ENCODE measurements around the gene FAM124A.

Gene FAM124A

DNA sequence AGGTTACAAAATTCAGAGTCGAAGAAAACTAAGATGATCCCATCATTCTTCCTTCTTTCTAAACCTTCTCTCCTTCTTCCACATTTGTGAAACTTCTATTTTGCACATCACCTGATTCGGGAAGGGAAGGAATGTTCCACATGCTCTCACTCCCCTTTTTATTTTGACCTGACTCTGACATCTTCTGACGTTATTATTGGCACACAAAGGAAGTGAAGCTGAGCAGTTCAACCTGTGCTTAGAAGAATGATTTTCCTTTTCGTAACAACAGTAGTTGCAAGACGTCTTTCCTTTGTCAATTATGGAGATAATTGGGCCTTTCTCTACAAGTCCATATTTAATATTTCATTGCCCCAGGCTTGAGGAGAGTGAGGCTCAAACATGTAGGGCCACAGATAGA is 18.0 kb downstream of the FAM124A start:
- no peak overlapping the region for H3K23ac ChIP-seq (ENCODE audit: low read length)
- H3K36me3 ChIP-seq (ENCODE audit: control insufficient read depth in 1 of 2, insufficient read depth in 2 of 2, low read length in 2 of 2): no peaks in the 10 kb centered on the region
- H2AFZ ChIP-seq (ENCODE audit: insufficient read depth, low read length, poor library complexity): no peak overlapping the region
- H4K91ac ChIP-seq (ENCODE audit: low read depth, low read length): no peak overlapping the region
- H3K79me2 ChIP-seq (ENCODE audit: control insufficient read depth, insufficient read depth, low read length, poor library complexity): no peaks in the 10 kb centered on the region
- no peak overlapping the region for H2BK5ac ChIP-seq (ENCODE audit: low read depth, low read length, poor library complexity)
- H3K4me3 ChIP-seq (ENCODE audit: low read depth, low read length): no peak overlapping the region
- H3K18ac ChIP-seq (ENCODE audit: low read length): no peak overlapping the region
- no peaks in the 10 kb centered on the region for H3K79me1 ChIP-seq (ENCODE audit: low read length)
- no peak overlapping the region for H3K4ac ChIP-seq (ENCODE audit: low read depth, low read length)
- no peak overlapping the region for H3K27ac ChIP-seq (ENCODE audit: low read depth, low read length)
- H4K12ac ChIP-seq (ENCODE audit: low read depth, low read length): no peak overlapping the region
- no peak overlapping the region for H2AK5ac ChIP-seq (ENCODE audit: low read length)
- H2BK12ac ChIP-seq (ENCODE audit: low read length): no peak overlapping the region
- H2BK120ac ChIP-seq (ENCODE audit: insufficient read depth, low read length, poor library complexity): no peak overlapping the region
- WGBS (ENCODE audit: extremely low coverage, insufficient coverage, insufficient read length): no CpG with 5 or more reads among the region's 5 CpGs
- no peaks in the 10 kb centered on the region for H3K4me1 ChIP-seq (ENCODE audit: control insufficient read depth in 1 of 2, insufficient read depth in 2 of 2, low read length in 2 of 2)
- no peak overlapping the region for H3K9ac ChIP-seq (ENCODE audit: low read length)
- no peak overlapping the region for H3K14ac ChIP-seq (ENCODE audit: low read length)
- no peaks in the 10 kb centered on the region for H3K9me3 ChIP-seq (ENCODE audit: insufficient read depth, low read depth, low read length)
- H4K8ac ChIP-seq (ENCODE audit: low read depth, low read length): no peak overlapping the region
- no peak for DNase-seq
- H3K27me3 ChIP-seq (ENCODE audit: insufficient read depth, low read length): no peaks in the 10 kb centered on the region
- H3K4me2 ChIP-seq (ENCODE audit: low read length): no peak overlapping the region

DNA sequence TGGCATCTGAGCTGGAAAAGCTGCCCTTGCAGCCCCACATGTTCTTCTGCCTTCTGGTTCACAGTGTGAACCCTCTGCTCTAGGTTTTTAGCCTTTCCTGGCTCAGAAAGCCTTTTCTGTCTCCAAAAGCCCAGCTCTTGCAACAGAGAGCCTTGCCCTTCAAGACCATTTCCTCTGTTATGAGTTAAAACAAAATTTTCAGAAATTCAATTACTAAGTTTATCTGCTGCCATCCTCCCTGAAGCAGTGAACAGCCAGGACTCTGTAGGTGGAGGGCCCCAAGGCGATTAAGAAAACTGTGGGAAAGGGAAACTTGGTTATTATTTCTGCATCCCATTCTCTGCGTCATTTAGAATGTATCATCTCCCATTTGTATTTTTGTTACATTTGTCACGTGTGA is 18.8 kb downstream of the FAM124A start:
- H3K18ac ChIP-seq (ENCODE audit: low read length): no peak overlapping the region
- H3K4me1 ChIP-seq (ENCODE audit: control insufficient read depth in 1 of 2, insufficient read depth in 2 of 2, low read length in 2 of 2): no peaks in the 10 kb centered on the region
- no peaks in the 10 kb centered on the region for H3K9me3 ChIP-seq (ENCODE audit: insufficient read depth, low read depth, low read length)
- peak in 1 of 2 donors; percentile 22 for DNase-seq
- H3K4me3 ChIP-seq (ENCODE audit: low read depth, low read length): no peak overlapping the region
- no peaks in the 10 kb centered on the region for H3K79me1 ChIP-seq (ENCODE audit: low read length)
- H3K79me2 ChIP-seq (ENCODE audit: control insufficient read depth, insufficient read depth, low read length, poor library complexity): no peaks in the 10 kb centered on the region
- no CpG with 5 or more reads among the region's 3 CpGs for WGBS (ENCODE audit: extremely low coverage, insufficient coverage, insufficient read length)
- H3K4ac ChIP-seq (ENCODE audit: low read depth, low read length): no peak overlapping the region
- H4K91ac ChIP-seq (ENCODE audit: low read depth, low read length): no peak overlapping the region
- no peak overlapping the region for H3K9ac ChIP-seq (ENCODE audit: low read length)
- no peaks in the 10 kb centered on the region for H3K36me3 ChIP-seq (ENCODE audit: control insufficient read depth in 1 of 2, insufficient read depth in 2 of 2, low read length in 2 of 2)
- H2AFZ ChIP-seq (ENCODE audit: insufficient read depth, low read length, poor library complexity): no peak overlapping the region
- H3K27ac ChIP-seq (ENCODE audit: low read depth, low read length): no peak overlapping the region
- H2AK5ac ChIP-seq (ENCODE audit: low read length): no peak overlapping the region
- no peak overlapping the region for H2BK5ac ChIP-seq (ENCODE audit: low read depth, low read length, poor library complexity)
- H4K12ac ChIP-seq (ENCODE audit: low read depth, low read length): no peak overlapping the region
- H3K14ac ChIP-seq (ENCODE audit: low read length): no peak overlapping the region
- H3K23ac ChIP-seq (ENCODE audit: low read length): no peak overlapping the region
- H4K8ac ChIP-seq (ENCODE audit: low read depth, low read length): no peak overlapping the region
- no peak overlapping the region for H2BK120ac ChIP-seq (ENCODE audit: insufficient read depth, low read length, poor library complexity)
- H3K27me3 ChIP-seq (ENCODE audit: insufficient read depth, low read length): no peaks in the 10 kb centered on the region
- no peak overlapping the region for H2BK12ac ChIP-seq (ENCODE audit: low read length)
- no peak overlapping the region for H3K4me2 ChIP-seq (ENCODE audit: low read length)

DNA sequence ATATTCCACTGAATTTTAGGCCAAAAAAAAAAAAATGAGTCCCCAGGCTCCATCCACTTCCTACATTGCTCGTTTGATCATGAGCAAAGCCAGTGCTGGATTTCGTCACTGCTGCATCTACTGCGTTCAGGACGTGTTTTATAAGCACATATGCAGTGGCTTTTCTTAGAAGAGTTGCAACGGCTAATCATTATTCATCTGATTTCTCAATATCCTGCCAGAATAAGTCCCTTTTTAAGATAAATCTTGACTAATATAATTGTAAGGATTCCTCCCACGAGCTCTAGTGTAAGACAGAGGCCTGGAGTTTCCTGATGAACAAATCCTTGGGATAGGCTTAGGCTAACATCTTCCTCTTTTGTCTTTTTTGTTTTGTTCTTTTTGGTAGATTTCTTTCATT is 19.5 kb downstream of the FAM124A start:
- Histone ChIP-seq H3K23ac (ENCODE audit: low read length) (no peak overlapping the region), H3K4me2 (ENCODE audit: low read length) (no peak overlapping the region), H2AFZ (ENCODE audit: insufficient read depth, low read length, poor library complexity) (no peak overlapping the region), H3K4me3 (ENCODE audit: low read depth, low read length) (no peak overlapping the region), H3K36me3 (ENCODE audit: control insufficient read depth in 1 of 2, insufficient read depth in 2 of 2, low read length in 2 of 2) (no peaks in the 10 kb centered on the region), H4K12ac (ENCODE audit: low read depth, low read length) (no peak overlapping the region), H3K14ac (ENCODE audit: low read length) (no peak overlapping the region), H3K9ac (ENCODE audit: low read length) (no peak overlapping the region), H4K8ac (ENCODE audit: low read depth, low read length) (no peak overlapping the region), H3K79me1 (ENCODE audit: low read length) (no peaks in the 10 kb centered on the region), H3K27ac (ENCODE audit: low read depth, low read length) (no peak overlapping the region), H3K79me2 (ENCODE audit: control insufficient read depth, insufficient read depth, low read length, poor library complexity) (no peaks in the 10 kb centered on the region), H2AK5ac (ENCODE audit: low read length) (no peak overlapping the region), H4K91ac (ENCODE audit: low read depth, low read length) (no peak overlapping the region), H3K4ac (ENCODE audit: low read depth, low read length) (no peak overlapping the region), H2BK120ac (ENCODE audit: insufficient read depth, low read length, poor library complexity) (no peak overlapping the region), H3K27me3 (ENCODE audit: insufficient read depth, low read length) (no peaks in the 10 kb centered on the region), H2BK5ac (ENCODE audit: low read depth, low read length, poor library complexity) (no peak overlapping the region), H3K4me1 (ENCODE audit: control insufficient read depth in 1 of 2, insufficient read depth in 2 of 2, low read length in 2 of 2) (no peaks in the 10 kb centered on the region), H2BK12ac (ENCODE audit: low read length) (no peak overlapping the region), H3K18ac (ENCODE audit: low read length) (no peak overlapping the region), H3K9me3 (ENCODE audit: insufficient read depth, low read depth, low read length) (no peaks in the 10 kb centered on the region)
- peak in 1 of 2 donors; percentile 21 for DNase-seq
- WGBS (ENCODE audit: extremely low coverage, insufficient coverage, insufficient read length): no CpG with 5 or more reads among the region's 6 CpGs

DNA sequence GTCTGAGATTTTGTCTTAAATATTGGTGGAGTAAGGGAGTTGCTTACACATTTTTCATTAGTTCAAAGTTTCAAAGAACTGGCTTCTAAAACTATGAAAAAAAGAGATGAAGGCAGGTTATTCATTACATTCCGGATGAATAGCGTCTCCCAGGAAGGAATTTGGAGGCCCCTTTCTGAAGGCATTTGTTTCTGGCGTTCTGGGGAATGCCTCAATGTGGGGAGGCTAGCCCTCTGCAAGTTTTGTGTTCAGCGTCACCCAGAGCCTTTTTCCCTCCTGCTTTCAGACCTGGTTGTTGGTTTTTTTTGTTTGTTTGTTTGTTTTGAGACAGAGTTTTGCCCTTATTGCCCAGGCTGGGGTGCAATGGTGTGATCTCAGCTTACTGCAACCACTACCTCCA is 21.0 kb downstream of the FAM124A start:
- Histone ChIP-seq H2AFZ (ENCODE audit: insufficient read depth, low read length, poor library complexity) (no peak overlapping the region), H3K23ac (ENCODE audit: low read length) (no peak overlapping the region), H3K14ac (ENCODE audit: low read length) (no peak overlapping the region), H4K8ac (ENCODE audit: low read depth, low read length) (no peak overlapping the region), H3K4me1 (ENCODE audit: control insufficient read depth in 1 of 2, insufficient read depth in 2 of 2, low read length in 2 of 2) (no peaks in the 10 kb centered on the region), H3K79me2 (ENCODE audit: control insufficient read depth, insufficient read depth, low read length, poor library complexity) (no peaks in the 10 kb centered on the region), H2BK12ac (ENCODE audit: low read length) (no peak overlapping the region), H3K4me3 (ENCODE audit: low read depth, low read length) (no peak overlapping the region), H3K79me1 (ENCODE audit: low read length) (no peaks in the 10 kb centered on the region), H3K4ac (ENCODE audit: low read depth, low read length) (no peak overlapping the region), H3K4me2 (ENCODE audit: low read length) (no peak overlapping the region), H4K12ac (ENCODE audit: low read depth, low read length) (no peak overlapping the region), H2BK120ac (ENCODE audit: insufficient read depth, low read length, poor library complexity) (no peak overlapping the region), H3K9me3 (ENCODE audit: insufficient read depth, low read depth, low read length) (no peaks in the 10 kb centered on the region), H3K36me3 (ENCODE audit: control insufficient read depth in 1 of 2, insufficient read depth in 2 of 2, low read length in 2 of 2) (no peaks in the 10 kb centered on the region), H3K27me3 (ENCODE audit: insufficient read depth, low read length) (no peaks in the 10 kb centered on the region), H2AK5ac (ENCODE audit: low read length) (no peak overlapping the region), H2BK5ac (ENCODE audit: low read depth, low read length, poor library complexity) (no peak overlapping the region), H3K27ac (ENCODE audit: low read depth, low read length) (no peak overlapping the region), H3K18ac (ENCODE audit: low read length) (no peak overlapping the region), H3K9ac (ENCODE audit: low read length) (no peak overlapping the region), H4K91ac (ENCODE audit: low read depth, low read length) (no peak overlapping the region)
- DNase-seq: peak in 1 of 2 donors; percentile 27
- no CpG with 5 or more reads among the region's 4 CpGs for WGBS (ENCODE audit: extremely low coverage, insufficient coverage, insufficient read length)
